Erythroblast (primary cell): Measurements from ENCODE around the gene PAK1.

ENCODE experiments used
- GATA1 ChIP-seq: IDR thresholded peaks from 2 replicates; pipeline ENCODE4 v1.6.1; 2011; ENCODE audit warnings: low read depth, mild to moderate bottlenecking, control low read depth, low read length, moderate library complexity
- POLR2A ChIP-seq: IDR thresholded peaks from 2 replicates; pipeline ENCODE4 v1.6.1; 2011; ENCODE audit warnings: mild to moderate bottlenecking, low read length

- TF ChIP-seq POLR2A (no peak), GATA1 (no peak)
These were observed 37.4 kb downstream of the PAK1 start for GRCh38 chr11:77436506-77436905.
